ENCODE results near the gene MYRF.
A peak's percentile ranks its signal among the peaks of the same experiment; 100 is the strongest.

The MYRF gene

DNA sequence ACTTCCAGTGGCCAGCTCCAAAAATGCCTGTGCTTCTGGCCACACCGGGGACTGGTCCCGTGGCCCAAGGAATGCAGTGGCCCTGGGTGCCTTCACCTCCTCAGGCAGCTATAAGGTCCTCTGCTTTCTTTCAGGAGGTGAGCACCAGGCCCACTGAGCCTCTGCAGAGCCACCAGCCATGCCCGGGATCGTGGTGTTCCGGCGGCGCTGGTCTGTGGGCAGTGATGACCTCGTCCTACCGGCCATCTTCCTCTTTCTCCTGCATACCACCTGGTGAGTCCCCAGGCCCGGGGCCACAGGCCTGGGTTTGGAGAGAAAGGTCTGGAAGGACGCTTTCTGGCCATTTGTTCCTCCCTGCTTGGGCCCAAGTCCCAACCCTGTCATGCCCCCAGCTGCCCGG, 32.5 kb upstream of the MYRF start:
- no peak for DNase-seq

DNA sequence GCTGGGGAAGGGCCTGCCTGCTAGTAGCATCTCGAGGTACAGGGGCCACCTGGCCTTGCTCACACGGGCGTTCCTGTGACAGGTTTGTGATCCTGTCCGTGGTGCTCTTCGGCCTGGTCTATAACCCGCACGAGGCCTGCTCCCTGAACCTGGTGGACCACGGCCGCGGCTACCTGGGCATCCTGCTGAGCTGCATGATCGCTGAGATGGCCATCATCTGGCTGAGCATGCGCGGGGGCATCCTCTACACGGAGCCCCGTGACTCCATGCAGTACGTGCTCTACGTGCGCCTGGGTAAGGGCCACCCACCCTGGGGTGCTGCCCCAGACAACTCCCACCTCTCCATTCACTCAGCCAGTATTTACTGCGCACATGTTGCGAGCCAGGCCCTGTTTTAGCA, 31.8 kb upstream of the MYRF start:
- no peak for DNase-seq

DNA sequence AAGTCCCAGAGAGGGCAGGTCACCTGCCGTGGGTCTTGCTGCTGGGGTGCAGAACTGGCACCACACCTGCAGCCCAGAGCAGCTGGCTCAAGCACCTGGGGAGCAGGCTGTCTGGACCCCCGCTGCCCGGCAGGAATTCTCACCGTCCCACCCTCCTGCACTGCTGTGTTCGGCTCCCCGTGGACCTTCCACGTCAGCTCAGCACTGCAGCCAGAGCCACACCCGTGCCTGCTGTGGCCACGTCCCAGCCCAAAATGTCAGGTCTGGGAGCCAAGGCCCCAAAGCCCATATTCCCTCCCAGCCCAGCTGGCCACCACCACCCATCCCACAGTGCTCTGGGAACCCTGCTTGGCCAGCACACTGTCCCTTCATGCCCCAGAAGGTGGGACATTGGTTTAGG, 28.0 kb upstream of the MYRF start:
- DNase-seq: no peak

DNA sequence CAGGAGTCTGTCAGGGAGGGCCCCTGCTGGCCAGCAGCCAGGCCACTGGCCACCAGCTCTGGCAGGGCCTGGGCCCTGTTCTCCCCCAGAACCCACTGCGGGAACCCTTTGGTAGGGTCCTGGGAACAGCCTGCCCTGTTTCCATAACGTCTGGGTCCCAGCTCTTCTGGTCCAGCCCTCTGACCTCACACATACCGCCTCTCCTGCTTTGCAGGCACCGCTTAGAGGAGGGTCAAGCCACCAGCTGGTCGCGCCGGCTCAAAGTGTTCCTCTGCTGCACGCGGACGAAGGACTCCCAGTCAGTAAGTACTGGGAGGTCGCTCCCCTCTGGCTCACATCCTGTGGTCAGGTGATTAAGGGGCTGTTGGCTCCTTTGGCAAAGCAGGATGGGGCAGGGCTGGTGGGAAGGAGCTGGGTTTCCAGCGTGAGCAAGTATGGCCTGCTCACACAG, 26.6 kb upstream of the MYRF start:
- DNase-seq: no peak

DNA sequence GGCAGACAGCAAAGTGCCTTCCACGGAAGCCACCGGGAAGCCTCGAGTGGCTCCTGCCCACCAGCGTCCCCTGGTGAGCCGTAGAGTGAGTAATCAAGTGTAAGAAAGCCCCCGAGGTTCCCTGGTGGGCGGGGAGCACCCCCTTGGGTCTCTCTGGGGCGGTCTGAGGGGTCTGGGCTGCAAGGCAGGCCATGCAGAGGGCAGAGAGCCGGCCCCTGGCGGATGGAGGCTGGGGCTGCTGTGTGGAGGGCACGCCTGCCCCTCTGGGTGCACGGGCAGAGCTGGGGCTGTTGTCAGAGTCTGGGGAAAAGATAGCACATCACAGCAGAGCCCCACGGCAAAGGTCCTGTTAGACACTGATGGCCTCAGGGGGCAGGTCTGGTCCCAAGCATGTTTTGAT, 25.7 kb upstream of the MYRF start:
- no peak for DNase-seq

DNA sequence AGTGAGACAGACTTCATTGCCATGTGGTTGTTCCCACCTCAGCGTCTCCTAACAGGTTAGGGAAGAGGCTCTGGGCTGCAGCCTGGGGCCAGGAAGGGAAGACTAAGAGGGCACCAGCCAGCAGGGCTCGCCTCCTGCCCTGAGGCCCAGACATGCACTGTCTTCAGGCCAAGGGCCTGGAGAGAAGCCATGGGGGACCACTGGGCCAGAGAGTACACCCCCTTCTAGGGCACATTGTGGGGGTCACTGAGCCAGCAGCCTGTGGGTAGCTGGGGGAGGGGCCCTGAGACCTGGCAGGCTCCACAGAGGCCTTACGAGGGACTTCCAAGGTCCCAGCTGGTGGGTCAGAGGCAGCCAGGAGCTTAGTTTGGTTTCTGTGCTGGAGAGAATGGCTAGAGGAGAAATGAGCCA, 25.0 kb upstream of the MYRF start:
- no peak for DNase-seq

DNA sequence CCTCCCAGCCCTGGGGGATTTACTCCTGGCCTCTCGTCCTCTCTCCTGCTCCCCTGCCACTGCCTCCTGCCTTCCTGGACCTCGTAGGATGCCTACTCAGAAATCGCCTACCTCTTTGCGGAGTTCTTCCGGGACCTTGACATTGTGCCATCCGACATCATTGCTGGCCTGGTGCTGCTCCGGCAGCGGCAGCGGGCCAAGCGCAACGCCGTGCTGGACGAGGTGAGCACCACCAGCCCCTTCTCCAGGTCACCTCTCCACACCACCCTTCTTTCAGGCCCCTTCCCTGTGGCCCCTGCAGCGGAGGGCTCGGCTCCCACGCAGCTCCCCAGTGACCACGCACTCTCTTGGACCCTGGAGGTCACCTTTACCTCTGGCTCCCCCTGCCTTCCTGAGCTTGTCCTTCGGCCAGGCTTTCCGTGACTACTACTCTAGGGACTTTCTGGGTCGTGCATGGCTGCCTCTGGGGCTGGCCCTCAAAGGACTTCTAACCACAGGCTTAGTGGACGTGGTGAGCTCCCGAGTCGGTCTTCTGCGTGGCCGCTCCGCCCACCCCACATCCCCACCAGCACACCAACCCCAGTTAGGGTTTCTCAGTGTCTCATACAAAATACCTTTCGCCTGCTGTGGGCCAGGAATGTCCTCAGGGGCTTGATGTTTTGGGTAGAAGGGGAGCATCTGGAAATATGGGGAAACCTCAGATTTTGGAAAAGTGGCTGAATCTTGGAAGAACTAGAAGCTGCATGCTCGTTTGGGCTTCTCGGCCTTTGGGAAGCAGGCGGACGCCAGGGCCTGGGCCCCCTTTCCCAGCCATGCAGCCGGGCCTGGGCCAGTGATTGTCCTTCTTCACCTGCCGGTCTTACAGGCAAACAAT, 24.1 kb upstream of the MYRF start:
- no peak for DNase-seq

DNA sequence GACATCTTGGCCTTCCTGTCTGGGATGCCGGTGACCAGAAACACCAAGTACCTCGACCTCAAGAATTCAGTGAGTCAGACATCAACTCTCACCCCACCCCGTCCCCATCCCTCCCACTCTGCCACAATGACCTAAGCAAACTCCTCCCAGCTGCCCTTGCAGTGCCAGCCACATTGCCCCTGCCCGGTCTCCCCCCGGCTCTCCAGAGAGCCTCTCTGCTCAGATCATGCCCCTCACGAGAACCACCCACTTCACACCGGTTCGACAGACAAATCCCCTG, 23.6 kb upstream of the MYRF start:
- DNase-seq: no peak

DNA sequence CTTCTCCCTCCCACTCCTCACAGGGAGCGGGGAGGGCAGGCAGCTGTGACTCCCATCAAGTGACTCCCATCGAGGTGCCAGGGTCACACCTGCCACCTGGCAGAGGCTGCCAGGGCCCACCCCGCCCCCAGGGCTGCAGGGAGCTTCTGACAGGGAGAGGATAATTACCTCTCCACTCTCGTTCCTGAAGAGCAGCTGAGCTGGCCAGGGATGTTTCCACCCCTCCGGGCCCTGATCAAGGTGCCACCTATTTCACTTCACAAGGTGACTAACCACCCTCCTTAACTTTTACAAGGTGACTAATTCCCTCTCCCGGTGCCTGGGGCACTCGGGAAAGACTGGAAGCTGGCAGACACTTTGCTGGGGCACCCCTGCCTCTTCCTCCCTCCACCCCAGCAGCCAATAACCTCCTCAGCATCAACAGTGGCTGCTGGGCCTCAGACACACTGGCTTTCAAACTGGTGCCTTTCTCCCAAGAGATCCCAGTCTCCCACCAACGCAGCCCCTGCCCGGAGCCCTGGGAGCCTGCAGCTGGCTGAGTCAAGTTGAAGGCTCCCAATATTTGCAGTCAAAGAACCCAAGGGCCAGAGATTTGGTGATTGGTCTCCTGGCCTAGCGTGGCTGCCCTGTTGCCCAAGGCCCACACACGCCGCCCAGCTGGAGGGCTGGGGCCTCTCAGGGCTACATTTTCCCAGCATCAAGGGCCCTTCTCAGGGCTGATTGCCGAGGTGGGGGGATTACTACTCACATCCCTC, 22.0 kb upstream of the MYRF start:
- DNase-seq: no peak

DNA sequence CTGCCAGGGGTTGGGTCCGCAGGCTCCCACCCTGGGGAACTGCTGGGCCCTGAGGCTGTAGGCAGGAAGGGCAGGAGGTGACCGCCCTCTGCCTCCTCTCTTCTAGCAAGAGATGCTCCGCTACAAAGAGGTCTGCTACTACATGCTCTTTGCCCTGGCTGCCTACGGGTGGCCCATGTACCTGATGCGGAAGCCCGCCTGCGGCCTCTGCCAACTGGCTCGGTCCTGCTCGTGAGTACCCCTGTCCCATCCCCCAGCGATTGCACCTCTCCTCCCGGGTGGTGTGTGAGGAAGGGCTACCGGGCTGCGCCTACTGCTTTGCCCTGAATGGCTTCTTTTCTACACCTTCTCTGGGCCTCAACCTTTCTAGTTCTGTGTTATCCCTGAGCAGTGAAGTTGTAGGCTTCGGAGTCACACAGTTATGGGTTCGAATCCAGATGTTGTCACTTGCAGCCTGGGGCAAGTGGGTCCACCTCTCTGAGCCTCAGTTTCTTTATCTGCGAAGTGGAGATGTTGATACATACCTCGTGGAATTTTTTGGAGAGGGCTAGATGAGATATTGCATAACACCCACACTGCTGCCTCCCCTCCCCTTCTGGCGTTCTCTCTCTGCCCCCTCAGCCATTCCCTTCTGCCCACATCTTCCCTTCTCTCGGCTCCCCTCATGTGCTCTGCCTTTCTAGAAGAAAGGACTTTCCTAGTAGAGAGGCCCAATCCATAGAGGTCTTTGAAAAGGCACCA, 21.1 kb upstream of the MYRF start:
- no peak for DNase-seq

DNA sequence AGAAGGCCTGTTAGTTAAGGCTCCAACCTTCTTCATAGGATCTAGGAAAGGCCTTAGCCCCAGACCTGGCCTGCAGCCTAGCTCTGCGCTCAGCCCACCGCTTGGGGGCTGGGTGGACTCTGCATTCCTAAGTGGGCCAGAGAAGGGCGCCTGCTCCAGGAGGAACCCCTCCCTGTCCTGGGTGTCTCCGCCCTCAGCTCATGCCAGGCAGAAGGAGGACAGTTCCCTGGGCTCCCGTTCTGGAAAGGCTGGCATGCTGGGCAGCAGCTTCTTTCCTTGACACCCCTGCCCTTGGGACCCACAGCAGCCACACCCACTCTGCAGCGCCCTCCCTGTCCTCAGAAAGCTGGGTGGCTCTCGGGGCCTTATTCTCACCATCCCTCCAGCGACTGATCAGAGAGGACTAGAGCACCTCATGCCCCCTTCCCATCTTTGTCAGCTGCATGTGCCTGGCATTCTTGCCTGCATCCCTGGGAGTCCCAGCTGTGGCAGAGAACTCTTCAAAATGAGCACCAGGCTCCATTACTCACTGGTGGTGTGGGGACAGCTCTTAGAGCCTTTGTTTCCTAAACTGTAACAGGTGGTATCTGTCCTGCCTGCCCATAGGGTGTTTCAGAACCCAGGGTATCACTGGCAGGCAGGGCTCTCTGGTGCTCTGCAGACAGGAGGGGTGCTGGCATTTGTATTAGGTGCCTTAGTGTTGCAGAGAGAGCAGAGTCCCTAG, 20.3 kb upstream of the MYRF start:
- no peak for DNase-seq

DNA sequence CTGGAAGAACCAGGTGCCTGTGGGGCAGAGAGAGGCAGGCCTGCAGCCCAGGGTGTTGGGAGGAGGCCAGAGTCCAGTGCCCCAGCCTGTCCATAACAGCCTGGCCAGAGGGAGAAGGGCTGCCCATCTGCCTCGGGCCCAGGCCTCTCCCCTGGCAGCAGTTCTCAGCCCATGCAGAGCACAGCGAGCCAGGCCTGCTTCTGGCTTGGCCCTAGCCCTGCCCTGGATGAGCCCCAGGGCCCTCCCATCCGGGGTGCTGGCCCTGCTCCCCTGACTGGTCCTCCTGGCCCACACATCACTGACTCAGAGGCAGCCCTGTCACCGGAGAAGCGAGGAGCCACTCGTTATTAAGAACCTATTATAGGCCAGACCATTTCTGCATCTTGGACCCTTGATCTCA, 19.7 kb upstream of the MYRF start:
- DNase-seq: no peak

DNA sequence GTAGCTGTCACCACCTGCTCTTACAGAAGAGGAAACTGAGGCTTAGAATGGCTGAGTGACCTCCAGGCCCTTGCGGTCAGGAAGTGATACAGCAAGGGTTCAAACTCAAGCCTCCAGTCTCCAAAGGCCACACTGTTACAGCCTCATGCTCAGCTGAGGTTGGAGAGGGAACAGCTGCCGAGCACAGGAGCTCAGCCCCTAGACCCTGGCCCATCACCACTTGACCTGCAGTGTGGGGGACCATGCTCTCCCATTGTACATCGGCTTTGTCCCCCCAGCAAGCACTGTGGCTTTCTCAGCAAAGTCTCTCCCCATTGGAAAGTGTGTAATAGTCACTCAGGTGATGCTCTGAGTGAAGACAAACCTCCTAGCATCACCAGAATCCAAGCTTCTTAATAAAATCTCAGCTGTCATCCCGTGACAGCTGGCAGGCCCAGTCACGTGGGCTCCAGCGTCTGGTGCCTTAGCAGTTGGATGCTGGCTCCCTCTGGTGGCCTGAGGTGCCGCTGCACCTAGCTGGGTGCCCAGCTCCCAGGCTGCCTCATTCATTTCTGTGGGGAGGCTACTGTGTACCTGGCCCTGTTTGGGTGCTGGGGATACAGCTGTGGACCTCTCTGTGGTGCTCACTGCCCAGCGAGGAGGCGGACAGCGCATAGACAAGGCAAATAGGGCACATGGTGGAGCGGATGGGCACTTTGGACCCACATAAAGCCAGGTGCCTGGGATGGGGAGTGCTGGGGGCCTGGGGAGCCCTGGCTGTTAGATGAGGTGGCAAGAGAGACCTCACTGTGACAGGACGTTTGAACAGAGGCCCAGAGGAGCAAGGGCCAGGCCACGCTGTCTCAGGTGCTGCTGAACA, 19.1 kb upstream of the MYRF start:
- DNase-seq: peak; percentile 89

DNA sequence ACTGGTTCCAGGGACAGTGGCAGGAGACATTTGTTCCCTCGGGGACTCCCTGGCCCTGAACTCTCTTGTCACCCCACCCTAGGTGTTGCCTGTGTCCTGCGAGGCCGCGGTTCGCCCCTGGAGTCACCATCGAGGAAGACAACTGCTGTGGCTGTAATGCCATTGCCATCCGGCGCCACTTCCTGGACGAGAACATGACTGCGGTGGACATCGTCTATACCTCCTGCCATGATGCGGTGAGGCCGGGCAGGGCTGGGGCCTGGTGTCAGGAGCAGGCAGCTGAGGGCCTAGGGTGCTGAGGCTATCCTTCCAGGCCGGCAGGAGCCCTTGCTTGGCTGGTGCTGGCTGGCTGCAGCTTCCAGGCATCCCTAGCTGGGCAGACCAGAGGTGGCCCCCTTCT, 17.7 kb upstream of the MYRF start:
- no peak for DNase-seq

DNA sequence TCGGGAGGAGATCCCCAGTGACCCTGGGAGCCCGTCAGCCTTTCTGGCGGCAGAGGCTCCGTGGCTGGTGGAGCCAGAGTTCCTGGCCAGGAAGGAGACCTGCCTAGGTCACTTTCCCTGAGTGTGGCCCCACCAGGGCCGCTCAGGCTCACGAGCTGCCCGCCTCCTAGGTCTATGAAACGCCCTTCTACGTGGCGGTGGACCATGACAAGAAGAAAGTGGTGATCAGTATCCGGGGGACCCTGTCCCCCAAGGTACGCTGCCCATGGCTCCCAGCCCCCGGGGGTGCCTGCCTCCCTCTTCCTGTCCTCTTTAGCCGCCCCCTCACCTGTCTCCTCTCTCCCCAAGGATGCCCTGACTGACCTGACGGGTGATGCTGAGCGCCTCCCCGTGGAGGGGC, 17.0 kb upstream of the MYRF start:
- no peak for DNase-seq

DNA sequence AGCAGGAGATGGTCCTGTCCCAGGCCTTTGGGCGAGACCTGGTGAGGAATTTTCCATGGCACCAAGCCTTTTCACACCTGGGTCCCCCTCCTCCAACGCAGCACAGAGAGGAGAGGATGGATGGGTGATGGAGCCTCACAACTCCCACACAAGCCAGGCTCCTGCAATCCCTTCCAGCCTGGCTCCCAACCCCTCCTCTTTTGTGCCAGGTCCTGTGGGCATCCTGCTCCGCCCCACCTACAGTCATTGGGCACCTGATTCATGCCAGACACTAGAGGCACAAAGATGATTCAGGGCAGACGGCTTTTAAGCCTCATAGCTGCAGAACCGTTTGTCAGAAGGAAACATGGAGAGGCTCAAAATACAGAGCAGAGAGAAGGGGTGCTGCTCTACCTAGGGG, 16.1 kb upstream of the MYRF start:
- no peak for DNase-seq

DNA sequence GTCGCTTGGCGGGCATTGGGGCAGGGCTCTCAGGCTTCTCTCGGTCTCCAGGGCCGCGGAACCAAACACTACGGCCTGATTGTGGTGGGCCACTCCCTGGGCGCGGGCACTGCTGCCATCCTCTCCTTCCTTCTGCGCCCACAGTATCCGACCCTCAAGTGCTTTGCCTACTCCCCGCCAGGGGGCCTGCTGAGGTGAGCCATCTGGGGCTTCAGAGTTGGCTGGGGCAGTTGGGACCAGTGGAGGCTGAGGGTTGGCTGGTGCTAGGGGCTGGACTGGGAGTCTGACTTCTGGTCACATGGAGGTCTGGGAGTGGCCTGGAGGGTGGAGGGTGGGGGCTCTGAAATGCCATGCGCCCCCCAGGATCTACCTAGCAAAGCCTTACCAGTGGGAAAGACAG, 15.3 kb upstream of the MYRF start:
- no peak for DNase-seq

DNA sequence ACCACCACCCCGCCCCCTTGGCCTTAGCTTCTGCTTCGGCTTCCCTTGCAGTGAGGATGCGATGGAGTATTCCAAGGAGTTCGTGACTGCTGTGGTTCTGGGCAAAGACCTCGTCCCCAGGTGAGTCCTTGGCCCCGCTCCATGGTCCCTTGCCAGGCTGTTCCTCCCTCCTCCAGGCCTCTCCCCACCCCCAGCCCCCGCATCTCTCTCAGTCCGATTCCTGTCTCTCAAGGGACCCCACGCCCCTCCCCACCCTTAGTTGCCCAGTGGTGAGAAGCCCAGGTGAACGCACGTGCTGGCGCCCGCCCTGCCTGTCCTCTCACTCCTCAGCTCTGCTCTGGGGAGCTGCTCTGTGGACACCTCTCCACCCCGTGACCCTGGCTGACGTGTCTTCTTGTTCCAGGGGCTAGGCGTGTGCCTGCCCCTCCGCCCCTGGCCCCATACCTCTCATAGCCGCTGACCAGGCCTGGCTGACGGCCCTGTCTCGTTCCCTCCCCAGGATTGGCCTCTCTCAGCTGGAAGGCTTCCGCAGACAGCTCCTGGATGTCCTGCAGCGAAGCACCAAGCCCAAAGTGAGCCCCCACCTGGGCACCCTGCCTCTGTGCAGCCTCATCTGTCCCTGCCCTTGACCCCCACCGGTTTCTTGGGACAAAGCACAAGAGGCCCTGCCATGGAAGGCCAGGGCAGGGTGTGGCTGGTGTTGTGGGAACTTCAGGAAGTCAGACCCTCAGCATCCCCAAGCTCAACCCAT, 14.6 kb upstream of the MYRF start:
- DNase-seq: no peak

DNA sequence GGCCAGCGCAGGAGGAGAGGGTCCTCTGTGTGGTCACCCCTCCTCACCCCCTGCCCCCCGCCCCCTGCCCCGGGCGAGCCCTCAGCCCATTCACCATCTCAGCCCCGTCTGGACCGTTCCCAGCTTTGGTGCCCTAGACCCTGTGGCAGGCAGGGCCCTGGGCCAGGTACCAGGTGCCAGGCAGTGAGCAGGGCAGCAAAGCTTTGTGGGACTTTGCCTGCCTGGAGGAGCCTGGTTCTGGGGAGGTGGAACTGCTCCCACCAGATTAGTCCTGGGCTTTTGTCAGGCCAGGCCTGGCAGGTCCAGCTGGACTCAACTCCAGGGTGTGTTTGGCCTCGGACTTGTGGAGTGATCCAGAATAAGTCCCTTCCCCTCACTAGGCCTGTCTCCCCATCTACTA, 13.7 kb upstream of the MYRF start:
- DNase-seq: no peak

DNA sequence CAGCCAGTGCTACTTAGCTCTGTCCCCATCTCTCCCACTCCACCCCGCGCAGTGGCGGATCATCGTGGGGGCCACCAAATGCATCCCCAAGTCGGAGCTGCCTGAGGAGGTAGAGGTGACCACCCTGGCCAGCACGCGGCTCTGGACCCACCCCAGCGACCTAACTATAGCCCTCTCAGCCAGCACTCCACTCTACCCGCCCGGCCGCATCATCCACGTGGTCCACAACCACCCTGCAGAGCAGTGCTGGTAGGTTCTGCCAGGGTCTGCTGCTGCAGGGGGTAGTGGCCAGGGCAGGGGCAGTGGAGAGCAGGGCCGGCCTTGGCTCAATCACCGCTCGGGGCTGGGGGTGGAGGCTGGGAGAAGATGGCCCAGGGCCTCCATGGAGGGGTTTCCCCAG, 13.0 kb upstream of the MYRF start:
- no peak for DNase-seq

DNA sequence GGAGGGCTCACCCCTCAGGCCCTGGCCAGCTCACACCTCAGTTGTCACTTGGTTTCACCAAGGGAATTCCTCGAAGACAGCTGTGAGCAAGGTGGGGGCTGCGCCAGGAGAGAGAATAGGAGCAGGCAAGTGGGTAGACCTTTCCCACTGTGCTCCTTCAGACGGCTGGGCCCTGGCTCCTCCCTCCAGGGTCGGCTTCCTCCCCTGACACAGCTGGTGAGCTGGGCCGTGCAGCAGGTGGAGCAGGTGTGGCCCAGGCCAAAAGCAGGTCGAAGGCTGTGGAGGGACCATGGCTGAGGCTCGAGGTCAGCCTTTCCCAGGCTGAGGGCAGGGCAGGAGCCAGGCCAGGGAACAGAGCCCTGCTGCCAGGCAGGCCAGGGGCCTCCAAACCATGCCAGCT, 12.5 kb upstream of the MYRF start:
- DNase-seq: no peak

DNA sequence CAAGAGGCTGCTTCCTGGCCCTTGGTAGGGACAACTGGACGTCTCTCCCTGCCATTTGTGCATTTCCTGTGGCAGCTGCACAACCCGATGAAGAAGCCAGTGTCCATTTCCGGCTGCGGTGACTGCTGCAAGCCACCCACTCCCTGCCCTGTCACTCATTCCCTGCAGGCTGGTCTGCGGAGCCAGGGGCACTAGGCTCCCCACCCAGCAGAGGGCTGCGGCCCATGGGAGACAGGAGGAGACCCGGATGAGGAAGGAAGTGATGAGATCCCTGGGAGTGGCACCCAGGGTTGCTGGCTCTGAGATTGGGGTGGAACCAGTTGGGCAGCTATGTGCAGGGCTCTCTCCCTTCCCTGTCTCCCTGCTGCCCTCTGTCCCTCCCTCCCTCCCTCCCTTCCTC, 10.0 kb upstream of the MYRF start:
- no peak for DNase-seq
